Vagina (tissue), 2 donors: ENCODE results near the gene C9orf50. TPM values are rescaled to one million over a fixed set of nuclear protein-coding genes. Genes with fewer than 3 reads are reported as not detected.

ENCODE experiments used
- DNase-seq, 2 donors: peaks; one replicate each; pipeline ENCODE4 v3.0.0-alpha.2; 2017; ENCODE audit errors: extremely low spot score in 2 of 2
- H3K27ac ChIP-seq: fragments of 200-600 bp; sonication (generic); one replicate; pipeline ENCODE4 v1.5.1; 2019
- H3K27me3 ChIP-seq: fragments of 200-600 bp; sonication (generic); one replicate; pipeline ENCODE4 v1.5.1; 2019
- H3K36me3 ChIP-seq, 2 donors: fragments of 200-600 bp; sonication (generic); one replicate each; pipeline ENCODE4 v1.5.1; 2017 to 2019
- H3K4me1 ChIP-seq: fragments of 200-600 bp; sonication (generic); one replicate; pipeline ENCODE4 v1.5.1; 2019
- H3K4me3 ChIP-seq, 2 donors: fragments of 200-600 bp; sonication (generic); 1 replicate in 1 of 2; 2 replicates in 1 of 2; pipeline ENCODE4 v1.5.1; 2016 to 2019
- H3K9me3 ChIP-seq: fragments of 200-600 bp; sonication (generic); one replicate; pipeline ENCODE4 v1.5.1; 2019
- POLR2A ChIP-seq, 2 donors: fragments of 450-650 bp; IDR thresholded peaks; one replicate each; pipeline ENCODE4 v1.6.1; 2017; ENCODE audit warnings: antibody characterized with exemption in 2 of 2, mild to moderate bottlenecking in 2 of 2, moderate library complexity in 2 of 2
- POLR2AphosphoS5 ChIP-seq, 2 donors: sonication (generic); formaldehyde crosslinking; IDR thresholded peaks; one replicate each; pipeline ENCODE4 v1.9.0; 2017; ENCODE audit warnings: antibody characterized with exemption in 2 of 2, mild to moderate bottlenecking in 2 of 2, low read depth in 1 of 2; ENCODE audit not compliant: insufficient read depth in 1 of 2
- intact Hi-C: fragments of 100-400 bp; cut with DNase I; formaldehyde crosslinking; loops from one replicate; pipeline ENCODE4 v1.15.1; 2023
- total RNA-seq: library from RNA; depleted of rRNA; stranded (reverse); fragments of >200 nt; gene quantifications from one replicate; pipeline ENCODE4 v1.2.3, GENCODE V29; 2016
- TF ChIP-seq, protein P1 (sequence below), 3 experiments: fragments of 450-650 bp in 2 of 3; fragments of 200-600 bp in 1 of 3; sonication (generic) in 1 of 3; IDR thresholded peaks; one replicate each; pipeline ENCODE4 v1.5.1; 2017 to 2019; ENCODE audit warnings: antibody characterized with exemption in 3 of 3, mild to moderate bottlenecking in 2 of 3, moderate library complexity in 2 of 3

The C9orf50 gene
- total RNA-seq, 1 donor from 2014 or later = not detected

DNA sequence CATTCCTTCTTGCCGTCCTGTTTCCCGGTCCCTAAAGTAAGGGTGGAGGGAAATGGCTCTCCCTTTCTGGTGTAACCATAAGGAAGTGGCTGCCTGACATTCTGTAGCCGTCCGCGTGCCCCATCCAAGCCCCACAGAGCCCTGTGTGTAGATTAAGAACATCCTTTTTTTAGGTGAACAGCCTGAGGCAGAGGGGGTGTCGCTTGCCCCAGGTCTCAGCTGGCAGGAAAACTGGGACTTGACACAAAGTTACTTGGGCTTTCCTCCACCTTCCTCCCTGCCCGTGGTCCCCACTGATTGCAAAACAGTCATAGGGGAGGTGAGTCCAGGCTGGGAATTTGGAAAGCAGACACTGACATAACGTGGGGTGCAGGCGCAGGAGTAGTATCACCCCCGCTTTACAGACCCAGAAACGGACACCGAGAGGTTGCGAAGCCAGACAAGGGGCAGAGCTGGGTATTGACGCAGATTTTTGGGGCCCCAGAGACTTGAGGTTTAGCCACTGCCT lies 22.8 kb downstream of the C9orf50 start:
- peaks cover 35% of the 10 kb centered on the region for H3K4me1 ChIP-seq
- peak overlapping the region; percentile 96 for H3K27ac ChIP-seq
- no peaks in the 10 kb centered on the region for H3K36me3 ChIP-seq
- DNase-seq = no peak
- H3K9me3 ChIP-seq = no peaks in the 10 kb centered on the region
- H3K4me3 ChIP-seq = peak overlapping the region; percentile 50 to 58
- TF ChIP-seq POLR2AphosphoS5 (IDR thresholded peaks at IDR 0.05; ENCODE audit: insufficient read depth in 1 of 2, low read depth in 1 of 2) = no peak
- TF ChIP-seq POLR2A (IDR thresholded peaks at IDR 0.05) = no peak
- TF ChIP-seq, protein P1, sequence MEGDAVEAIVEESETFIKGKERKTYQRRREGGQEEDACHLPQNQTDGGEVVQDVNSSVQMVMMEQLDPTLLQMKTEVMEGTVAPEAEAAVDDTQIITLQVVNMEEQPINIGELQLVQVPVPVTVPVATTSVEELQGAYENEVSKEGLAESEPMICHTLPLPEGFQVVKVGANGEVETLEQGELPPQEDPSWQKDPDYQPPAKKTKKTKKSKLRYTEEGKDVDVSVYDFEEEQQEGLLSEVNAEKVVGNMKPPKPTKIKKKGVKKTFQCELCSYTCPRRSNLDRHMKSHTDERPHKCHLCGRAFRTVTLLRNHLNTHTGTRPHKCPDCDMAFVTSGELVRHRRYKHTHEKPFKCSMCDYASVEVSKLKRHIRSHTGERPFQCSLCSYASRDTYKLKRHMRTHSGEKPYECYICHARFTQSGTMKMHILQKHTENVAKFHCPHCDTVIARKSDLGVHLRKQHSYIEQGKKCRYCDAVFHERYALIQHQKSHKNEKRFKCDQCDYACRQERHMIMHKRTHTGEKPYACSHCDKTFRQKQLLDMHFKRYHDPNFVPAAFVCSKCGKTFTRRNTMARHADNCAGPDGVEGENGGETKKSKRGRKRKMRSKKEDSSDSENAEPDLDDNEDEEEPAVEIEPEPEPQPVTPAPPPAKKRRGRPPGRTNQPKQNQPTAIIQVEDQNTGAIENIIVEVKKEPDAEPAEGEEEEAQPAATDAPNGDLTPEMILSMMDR (IDR thresholded peaks at IDR 0.05) = no peak
- intact Hi-C loops = no loop called here
- no peaks in the 10 kb centered on the region for H3K27me3 ChIP-seq

DNA sequence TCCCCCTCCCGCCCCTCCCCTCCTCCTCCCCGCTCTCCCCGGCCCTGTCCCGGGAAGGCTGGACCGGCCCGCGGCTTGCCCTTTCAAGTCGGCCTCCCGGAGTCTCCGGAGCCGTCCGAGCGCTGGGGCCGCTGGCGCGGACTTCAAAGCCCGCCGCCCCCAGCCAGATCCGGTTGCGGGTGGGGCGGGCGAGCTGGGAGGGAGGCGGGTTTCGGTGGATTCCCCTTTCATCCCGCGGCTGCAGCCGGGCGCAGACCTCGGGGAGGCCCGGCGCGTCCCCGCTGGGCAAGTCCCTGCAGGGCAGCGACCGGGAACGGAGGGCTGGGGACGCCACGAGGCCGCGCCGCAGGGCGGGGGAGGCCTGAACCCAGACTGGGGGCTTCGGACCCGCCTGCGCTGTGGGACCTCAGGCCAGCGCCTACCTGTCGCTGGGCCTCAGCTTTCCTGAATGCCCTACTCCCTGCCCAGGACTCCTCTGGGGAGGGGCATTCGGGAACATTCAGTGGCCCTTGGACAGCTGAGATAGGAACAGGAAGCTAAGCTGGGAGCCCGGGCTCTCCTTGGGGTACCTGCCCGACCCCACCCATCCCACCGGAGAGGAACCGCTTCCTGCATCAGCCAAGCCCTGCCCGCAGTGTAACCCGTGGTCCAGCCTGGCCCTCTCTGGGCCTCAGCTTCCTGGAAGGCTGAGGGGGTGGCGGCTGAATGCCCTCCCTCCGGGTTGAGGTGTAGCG lies 23.4 kb downstream of the C9orf50 start:
- no peaks in the 10 kb centered on the region for H3K9me3 ChIP-seq
- H3K4me1 ChIP-seq = peaks cover 35% of the 10 kb centered on the region
- H3K27ac ChIP-seq = peak overlapping the region; percentile 96
- H3K27me3 ChIP-seq = no peaks in the 10 kb centered on the region
- H3K36me3 ChIP-seq = no peaks in the 10 kb centered on the region
- TF ChIP-seq, protein P1 (IDR thresholded peaks at IDR 0.05) = no peak
- no peak for TF ChIP-seq POLR2AphosphoS5 (IDR thresholded peaks at IDR 0.05; ENCODE audit: insufficient read depth in 1 of 2, low read depth in 1 of 2)
- TF ChIP-seq POLR2A (IDR thresholded peaks at IDR 0.05) = no peak
- intact Hi-C loops = no loop called here
- H3K4me3 ChIP-seq = peak overlapping the region; percentile 50 to 58
- no peak for DNase-seq

DNA sequence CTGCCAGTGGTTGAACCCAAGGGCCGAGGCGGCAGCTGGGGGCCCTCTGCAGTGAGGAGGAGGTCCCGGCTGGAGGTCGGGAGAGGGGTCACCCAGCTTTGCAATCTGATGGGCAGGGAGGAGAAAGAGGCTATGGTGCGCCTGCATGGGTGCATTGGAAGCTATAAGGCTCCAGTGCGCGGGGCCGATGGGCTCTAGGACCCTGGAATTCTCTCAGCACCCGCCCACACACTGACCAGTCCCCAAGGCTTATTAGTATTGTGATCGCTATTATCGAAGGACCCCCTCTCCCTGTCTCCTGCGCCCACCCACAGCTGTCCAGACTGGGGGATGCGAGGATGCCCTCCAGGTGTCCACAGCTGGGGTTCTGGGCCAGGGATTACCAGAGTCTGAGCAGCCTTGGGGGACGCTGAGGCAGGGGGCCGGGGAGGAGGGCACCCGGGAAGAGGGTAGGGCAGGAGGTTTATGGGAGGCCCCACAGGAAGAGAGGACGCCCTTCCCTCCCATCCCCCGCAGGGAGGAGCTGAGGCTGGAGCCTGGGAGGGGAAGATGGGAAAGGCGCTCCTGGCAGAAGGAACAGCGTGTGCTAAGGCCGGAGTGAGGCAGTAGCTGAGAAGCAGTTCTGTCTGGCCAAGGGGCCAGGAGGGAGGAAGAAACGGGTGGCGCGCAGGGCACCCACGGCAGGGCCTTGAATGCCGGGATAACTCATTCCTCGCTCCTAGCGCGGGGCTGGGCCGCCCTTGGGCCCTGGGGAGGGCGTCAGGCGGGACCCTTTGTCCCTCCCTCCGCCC lies 24.2 kb downstream of the C9orf50 start:
- H3K4me3 ChIP-seq = peak overlapping the region; percentile 50 to 58
- peaks cover 35% of the 10 kb centered on the region for H3K4me1 ChIP-seq
- no peaks in the 10 kb centered on the region for H3K9me3 ChIP-seq

DNA sequence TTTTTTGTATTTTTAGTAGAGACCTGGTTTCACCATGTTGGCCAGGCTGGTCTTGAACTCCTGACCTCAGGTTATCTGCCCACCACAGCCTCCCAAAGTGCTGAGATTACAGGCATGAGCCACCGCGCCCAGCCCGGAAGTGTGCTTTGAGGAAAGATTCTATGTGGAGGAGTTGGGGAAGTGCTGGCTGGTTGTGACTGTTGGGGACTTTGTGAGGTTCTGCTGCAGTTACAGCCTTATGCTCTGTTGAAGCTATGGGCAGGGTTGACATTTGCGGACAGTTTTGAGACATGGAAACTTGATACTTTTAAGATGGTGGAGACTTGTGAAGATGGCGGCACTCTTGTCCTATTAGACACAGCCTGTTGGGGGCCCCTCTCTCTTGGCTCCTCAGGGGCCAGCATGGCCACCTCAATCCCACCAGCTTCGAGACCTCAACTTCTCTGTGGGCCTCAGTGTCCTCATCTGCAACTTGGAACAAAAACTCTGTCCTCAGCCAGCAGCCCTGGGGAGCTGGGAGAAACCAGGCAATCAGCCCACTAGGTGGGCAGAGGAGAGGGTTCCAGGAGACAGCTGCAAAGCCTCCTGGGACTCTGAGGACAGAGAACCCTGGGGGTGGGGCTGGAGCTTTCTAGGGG lies 24.9 kb downstream of the C9orf50 start:
- H3K36me3 ChIP-seq = no peaks in the 10 kb centered on the region
- no peaks in the 10 kb centered on the region for H3K27me3 ChIP-seq
- intact Hi-C loops = no loop called here
- DNase-seq = no peak
- H3K4me1 ChIP-seq = peaks cover 35% of the 10 kb centered on the region
- peak overlapping the region; percentile 96 for H3K27ac ChIP-seq
- peak overlapping the region in 1 of 2 donors; percentile 58 for H3K4me3 ChIP-seq
- TF ChIP-seq POLR2A (IDR thresholded peaks at IDR 0.05) (no peak), POLR2AphosphoS5 (IDR thresholded peaks at IDR 0.05; ENCODE audit: insufficient read depth in 1 of 2, low read depth in 1 of 2) (no peak)
- TF ChIP-seq, protein P1 (IDR thresholded peaks at IDR 0.05) = no peak
- no peaks in the 10 kb centered on the region for H3K9me3 ChIP-seq

More for the DNA sequence above, 24.2 kb downstream of the C9orf50 start:
- TF ChIP-seq, protein P1 (IDR thresholded peaks at IDR 0.05) = no peak
- TF ChIP-seq POLR2A (IDR thresholded peaks at IDR 0.05) = peak in 1 of 2 donors; percentile 68
- TF ChIP-seq POLR2AphosphoS5 (IDR thresholded peaks at IDR 0.05; ENCODE audit: insufficient read depth in 1 of 2, low read depth in 1 of 2) = peak in 1 of 2 donors; percentile 92
- intact Hi-C loops = no loop called here
- Histone ChIP-seq H3K27ac (peak overlapping the region; percentile 96), H3K27me3 (no peaks in the 10 kb centered on the region), H3K36me3 (no peaks in the 10 kb centered on the region)
- DNase-seq = no peak
